Activated T-cell treated with anti-CD3 and anti-CD28 coated beads, Interleukin-2, amount 50 U/mL, for 72 hours (primary cell): ENCODE results near the gene FHL5. TPM values are rescaled to one million over a fixed set of nuclear protein-coding genes. Genes with fewer than 3 reads are reported as not detected.
A peak's percentile ranks its signal among the peaks of the same experiment; 100 is the strongest.
"Not testable (repeated sequence)": the region's sequence is repeated elsewhere in the genome, so short reads cannot be mapped to it uniquely, and the experiment has no call there.

Experiments used
- ATAC-seq, 2 donors: fragments of 150-1000 bp; cut with Tn5 transposase; replicated peaks in 1 of 2; 2 replicates each; pipeline ENCODE4 v1.10.0; 2021; ENCODE audit warnings: moderate library complexity in 2 of 2, mild to moderate bottlenecking in 1 of 2
- DNase-seq, 2 donors: peaks; one replicate each; pipeline ENCODE4 v3.0.0; 2021 to 2022; ENCODE audit warnings: mixed read lengths in 1 of 2
- H3K27ac Mint-ChIP-seq: one replicate; pipeline ENCODE4 v1.8.0; 2022; ENCODE audit warnings: mild to moderate bottlenecking, moderate library complexity, mixed read lengths
- H3K27me3 Mint-ChIP-seq: one replicate; pipeline ENCODE4 v1.8.0; 2022; ENCODE audit warnings: low read depth, mixed read lengths
- H3K36me3 Mint-ChIP-seq, 2 donors: one replicate each; pipeline ENCODE4 v1.8.0; 2022; ENCODE audit warnings: mixed read lengths in 2 of 2, mild to moderate bottlenecking in 1 of 2; ENCODE audit not compliant: insufficient read depth in 2 of 2
- H3K4me1 Mint-ChIP-seq: one replicate; pipeline ENCODE4 v1.8.0; 2022; ENCODE audit warnings: low read depth, mixed read lengths
- H3K4me3 Mint-ChIP-seq, 2 donors: one replicate each; pipeline ENCODE4 v1.8.0; 2022; ENCODE audit warnings: mild to moderate bottlenecking in 2 of 2, mixed read lengths in 2 of 2, moderate library complexity in 2 of 2
- H3K9me3 Mint-ChIP-seq, 2 donors: one replicate each; pipeline ENCODE4 v1.8.0; 2022; ENCODE audit warnings: mixed read lengths in 2 of 2
- total RNA-seq, 2 donors: library from RNA; stranded (reverse); gene quantifications; one replicate each; pipeline ENCODE4 v1.2.3, GENCODE V29; 2022

The FHL5 gene
- total RNA-seq, 2 donors from 2014 or later: not detected

DNA sequence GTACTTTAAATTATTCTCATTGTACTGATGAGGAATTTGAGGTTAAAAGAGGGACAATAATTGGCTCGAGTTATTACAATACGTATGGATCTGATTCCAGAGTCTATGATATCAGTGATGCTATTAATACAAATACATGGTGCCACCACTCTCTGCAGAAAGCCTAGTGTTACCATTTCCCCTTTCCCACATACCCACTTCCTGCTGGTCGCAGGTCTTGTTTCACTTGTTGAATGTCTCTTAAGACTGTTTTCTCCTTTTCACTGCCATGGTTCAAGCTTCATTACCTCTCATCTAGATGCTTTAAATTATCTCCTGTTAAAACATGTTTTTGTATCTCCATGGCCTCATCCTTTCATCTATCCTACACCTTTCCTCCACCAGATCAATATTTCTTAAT lies 62.0 kb downstream of the FHL5 start:
- no peak for DNase-seq
- Mint-ChIP-seq H3K9me3 (no peaks in the 10 kb centered on the region), H3K36me3 (no peaks in the 10 kb centered on the region), H3K27me3 (peaks cover 25% of the 10 kb centered on the region), H3K4me1 (no peaks in the 10 kb centered on the region), H3K27ac (no peak overlapping the region), H3K4me3 (no peak overlapping the region)
- ATAC-seq: no peak

- Mint-ChIP-seq H3K36me3 (no peaks in the 10 kb centered on the region), H3K27ac (no peak overlapping the region), H3K4me1 (no peaks in the 10 kb centered on the region), H3K27me3 (peaks cover 22% of the 10 kb centered on the region), H3K4me3 (no peak overlapping the region), H3K9me3 (no peaks in the 10 kb centered on the region)
- ATAC-seq (peak; percentile 44 to 47), DNase-seq (no peak)
Measured at GRCh38 chr6:96626759-96627364, 63.9 kb downstream of the FHL5 start.

DNA sequence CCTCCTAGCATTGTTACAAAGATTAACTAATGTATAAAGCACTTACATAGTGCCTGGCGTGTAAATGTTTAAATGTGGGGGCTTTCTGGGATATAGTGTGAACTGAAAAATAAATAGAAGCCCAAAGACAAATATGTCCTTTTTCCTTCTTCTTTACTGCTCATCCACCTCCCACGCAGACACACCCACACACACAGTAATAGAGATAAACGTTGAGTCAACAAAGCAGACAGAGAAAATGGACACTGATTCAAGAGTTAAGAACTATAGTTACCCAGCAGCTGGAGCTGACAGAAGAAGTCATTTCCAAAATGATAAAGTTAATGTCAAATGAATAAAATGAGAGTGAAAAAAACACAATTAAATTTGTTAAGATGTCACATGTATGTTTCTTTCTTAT lies 68.3 kb downstream of the FHL5 start:
- ATAC-seq (no peak), DNase-seq (no peak)
- Mint-ChIP-seq H3K27ac (no peak overlapping the region), H3K9me3 (no peaks in the 10 kb centered on the region), H3K27me3 (peaks cover 15% of the 10 kb centered on the region), H3K4me1 (no peaks in the 10 kb centered on the region), H3K36me3 (no peaks in the 10 kb centered on the region), H3K4me3 (no peak overlapping the region)

DNA sequence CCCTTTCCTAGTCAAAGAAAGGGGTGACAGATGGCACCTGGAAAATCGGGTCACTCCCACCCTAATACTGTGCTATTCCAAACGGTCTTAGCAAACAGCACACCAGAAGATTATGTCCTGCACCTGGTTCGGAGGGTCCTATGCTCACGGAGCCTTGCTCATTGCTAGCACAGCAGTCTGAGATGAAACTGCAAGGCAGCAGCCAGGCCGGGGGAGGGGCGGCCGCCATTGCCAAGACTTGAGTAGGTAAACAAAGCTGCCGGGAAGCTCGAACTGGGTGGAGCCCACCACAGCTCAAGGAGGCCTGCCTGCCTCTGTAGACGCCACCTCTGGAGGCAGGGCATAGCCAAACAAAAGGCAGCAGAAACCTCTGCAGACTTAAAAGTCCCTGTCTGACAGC lies 75.1 kb downstream of the FHL5 start:
- DNase-seq, H3K9me3 Mint-ChIP-seq, H3K36me3 Mint-ChIP-seq, H3K27ac Mint-ChIP-seq, ATAC-seq, H3K4me1 Mint-ChIP-seq, H3K4me3 Mint-ChIP-seq: not testable (repeated sequence)
- H3K27me3 Mint-ChIP-seq: peaks cover 44% of the 10 kb centered on the region

DNA sequence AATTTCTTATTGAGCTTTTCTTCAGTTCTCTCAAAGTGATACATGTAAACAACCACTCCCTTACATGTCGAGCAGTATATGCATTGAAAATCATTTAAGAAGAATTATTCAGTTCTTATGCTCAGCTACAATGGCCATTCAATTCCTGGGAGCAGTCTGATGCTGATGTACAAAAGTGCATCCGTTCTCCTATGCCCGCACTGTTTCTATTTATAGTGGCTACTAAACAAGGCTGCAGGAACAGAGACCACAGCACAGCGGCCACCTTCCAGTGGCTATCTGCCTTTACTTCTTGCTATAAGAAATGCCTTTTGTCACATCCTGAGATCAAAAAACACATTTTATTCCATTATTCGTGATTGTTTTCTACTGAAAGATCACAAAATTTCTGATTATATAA lies 82.2 kb downstream of the FHL5 start:
- Mint-ChIP-seq H3K9me3 (no peaks in the 10 kb centered on the region), H3K36me3 (no peaks in the 10 kb centered on the region), H3K27me3 (peaks cover 37% of the 10 kb centered on the region), H3K27ac (no peak overlapping the region), H3K4me1 (no peaks in the 10 kb centered on the region), H3K4me3 (no peak overlapping the region)
- DNase-seq: no peak
- ATAC-seq: no peak

- ATAC-seq (no peak), DNase-seq (no peak)
- Mint-ChIP-seq H3K36me3 (no peaks in the 10 kb centered on the region), H3K4me1 (peaks cover 6% of the 10 kb centered on the region), H3K4me3 (no peak overlapping the region), H3K27ac (no peak overlapping the region), H3K9me3 (no peaks in the 10 kb centered on the region), H3K27me3 (peaks cover 50% of the 10 kb centered on the region)
Measured at GRCh38 chr6:96649926-96650325, 87.0 kb downstream of the FHL5 start.

GRCh38 chr6:96651816-96652215 lies 88.9 kb downstream of the FHL5 start:
- DNase-seq: no peak
- Mint-ChIP-seq H3K27me3 (peaks cover 43% of the 10 kb centered on the region), H3K9me3 (no peaks in the 10 kb centered on the region), H3K4me1 (peaks cover 6% of the 10 kb centered on the region), H3K36me3 (no peaks in the 10 kb centered on the region), H3K4me3 (no peak overlapping the region), H3K27ac (no peak overlapping the region)
- ATAC-seq: no peak

- ATAC-seq (no peak), DNase-seq (no peak)
- H3K9me3 Mint-ChIP-seq: no peaks in the 10 kb centered on the region
- H3K36me3 Mint-ChIP-seq: no peaks in the 10 kb centered on the region
- H3K4me3 Mint-ChIP-seq: no peak overlapping the region
- peaks cover 48% of the 10 kb centered on the region for H3K27me3 Mint-ChIP-seq
- H3K27ac Mint-ChIP-seq: no peak overlapping the region
- H3K4me1 Mint-ChIP-seq: peaks cover 6% of the 10 kb centered on the region
Measured at GRCh38 chr6:96652552-96652951, 89.6 kb downstream of the FHL5 start.

DNA sequence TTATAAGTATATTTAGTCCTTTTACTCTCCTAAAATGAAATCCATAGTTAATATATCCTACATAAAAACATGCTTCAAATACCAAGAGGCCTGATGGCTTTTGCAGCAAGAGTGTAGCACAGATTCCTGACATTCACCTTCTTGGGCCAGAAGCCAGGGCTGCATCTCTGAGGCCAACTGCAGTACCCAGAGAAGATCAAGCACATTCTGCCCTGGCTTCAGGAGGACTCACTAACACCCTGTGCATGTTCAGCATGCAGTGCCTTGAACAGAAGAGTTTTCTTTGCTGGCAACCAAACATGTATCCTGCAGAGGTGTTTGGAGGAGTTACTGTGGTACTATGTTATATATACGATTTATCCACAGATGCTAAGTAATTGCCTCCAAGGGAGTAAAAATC lies 90.3 kb downstream of the FHL5 start:
- no peak overlapping the region for H3K27ac Mint-ChIP-seq
- no peak overlapping the region for H3K4me3 Mint-ChIP-seq

GRCh38 chr6:96656567-96656966 lies 93.6 kb downstream of the FHL5 start:
- Mint-ChIP-seq H3K4me3 (no peak overlapping the region), H3K27me3 (peaks cover 38% of the 10 kb centered on the region), H3K36me3 (no peaks in the 10 kb centered on the region), H3K4me1 (peaks cover 6% of the 10 kb centered on the region), H3K27ac (no peak overlapping the region), H3K9me3 (no peaks in the 10 kb centered on the region)
- ATAC-seq: no peak
- no peak for DNase-seq

More for the DNA sequence above, 90.3 kb downstream of the FHL5 start:
- ATAC-seq (no peak), DNase-seq (no peak)
- Mint-ChIP-seq H3K27me3 (peaks cover 48% of the 10 kb centered on the region), H3K36me3 (no peaks in the 10 kb centered on the region), H3K9me3 (no peaks in the 10 kb centered on the region), H3K4me1 (peaks cover 6% of the 10 kb centered on the region)

DNA sequence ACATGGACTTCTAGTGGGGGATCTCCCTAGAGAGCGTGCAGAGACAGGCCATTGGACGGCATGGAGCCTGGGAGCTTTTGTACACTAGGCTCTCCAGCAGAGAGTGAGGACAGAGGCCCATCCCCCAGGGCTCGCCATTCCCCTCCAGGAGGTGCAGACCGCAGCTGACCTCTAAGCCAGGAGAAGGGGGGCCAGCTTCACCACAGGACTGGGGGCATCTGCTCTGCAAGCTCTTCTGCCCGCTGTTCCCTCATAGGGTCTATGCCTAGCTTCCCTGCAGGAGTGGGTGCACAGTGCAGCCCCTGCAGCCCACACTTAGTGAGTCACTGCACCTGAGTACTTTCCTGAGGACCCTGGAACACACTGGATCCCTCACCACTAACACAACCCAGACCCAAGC lies 94.4 kb downstream of the FHL5 start:
- DNase-seq (no peak), ATAC-seq (no peak)
- Mint-ChIP-seq H3K9me3 (no peaks in the 10 kb centered on the region), H3K4me1 (no peaks in the 10 kb centered on the region), H3K36me3 (no peaks in the 10 kb centered on the region), H3K4me3 (no peak overlapping the region), H3K27ac (no peak overlapping the region), H3K27me3 (peaks cover 33% of the 10 kb centered on the region)

- no peak for DNase-seq
Measured at GRCh38 chr6:96659084-96659845, 96.3 kb downstream of the FHL5 start.

More at GRCh38 chr6:96659084-96659845, 96.3 kb downstream of the FHL5 start:
- Mint-ChIP-seq H3K27ac (no peak overlapping the region), H3K36me3 (no peaks in the 10 kb centered on the region), H3K4me1 (no peaks in the 10 kb centered on the region), H3K4me3 (no peak overlapping the region), H3K27me3 (peaks cover 18% of the 10 kb centered on the region), H3K9me3 (peaks cover 0 to 2% of the 10 kb centered on the region in 2 donors)
- ATAC-seq: no peak
